GM12878 (cell line): ENCODE results near the gene GNPTG.

Source experiments
- ATF7 ChIP-seq: fragments of 450-650 bp; IDR thresholded peaks from 2 replicates; pipeline ENCODE4 v1.6.1; 2016; ENCODE audit warnings: low read depth, mild to moderate bottlenecking
- CTCF ChIP-seq, 3 experiments: IDR thresholded peaks in 2 of 3; conservative IDR thresholded peaks in 1 of 3; 2 replicates each; pipeline ENCODE4 v1.5.1; 2011; ENCODE audit warnings: low read depth in 3 of 3, low read length in 3 of 3, mild to moderate bottlenecking in 3 of 3, control low read depth in 2 of 3, moderate library complexity in 2 of 3, inconsistent platforms in 1 of 3, mixed read lengths in 1 of 3; ENCODE audit not compliant: control insufficient read depth in 2 of 3, insufficient read depth in 1 of 3; ENCODE audit errors: extremely low read depth in 1 of 3
- POLR2A ChIP-seq: IDR thresholded peaks from 2 replicates; pipeline ENCODE4 v1.6.1; 2011; ENCODE audit warnings: low read depth, mild to moderate bottlenecking, low read length
- POLR2AphosphoS5 ChIP-seq: IDR thresholded peaks from 2 replicates; pipeline ENCODE4 v1.6.1; 2011; ENCODE audit warnings: mild to moderate bottlenecking, low read length, inconsistent platforms

DNA sequence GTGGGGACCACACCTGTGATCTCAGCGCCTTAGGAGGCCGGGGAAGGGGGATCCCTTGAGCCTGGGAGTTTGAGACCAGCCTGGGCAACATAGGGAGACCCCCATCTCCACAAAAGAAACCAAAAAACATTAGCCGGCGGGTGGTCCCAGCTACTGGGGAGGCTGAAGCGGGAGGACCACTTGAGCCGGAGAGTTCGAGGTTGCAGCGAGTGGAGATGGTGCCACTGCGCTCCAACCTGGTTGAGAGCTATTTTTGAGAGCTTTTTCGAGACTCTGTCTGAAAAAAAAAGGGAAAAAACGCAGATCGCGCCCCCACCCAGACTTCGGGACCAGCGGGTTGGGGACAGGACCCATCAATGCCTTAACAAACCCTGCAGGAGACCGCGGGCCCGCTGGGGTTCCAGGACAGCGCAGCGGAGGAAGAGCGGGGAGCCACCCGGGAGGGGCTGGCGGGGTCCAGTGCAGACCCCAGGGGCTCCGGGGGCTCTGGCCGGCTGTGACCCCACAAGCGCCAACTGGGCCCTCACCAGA is 19.0 kb upstream of the GNPTG start:
- TF ChIP-seq CTCF (IDR thresholded peaks at IDR 0.05 in 2 of 3, conservative IDR thresholded peaks at IDR 0.05 in 1 of 3; ENCODE audit: control insufficient read depth in 2 of 3, extremely low read depth in 1 of 3, insufficient read depth in 1 of 3, low read depth in 3 of 3, low read length in 3 of 3) (no peak), POLR2A (no peak), ATF7 (no peak), POLR2AphosphoS5 (no peak)
